ENCODE measurements around the gene GNAI3.
A peak's percentile ranks its signal among the peaks of the same experiment; 100 is the strongest.

The GNAI3 gene

GRCh38 chr1:109527098-109527811 lies 21.2 kb upstream of the GNAI3 start:
- no peak for DNase-seq

GRCh38 chr1:109527846-109528695 lies 20.3 kb upstream of the GNAI3 start:
- no peak for DNase-seq

GRCh38 chr1:109528712-109529111 lies 19.7 kb upstream of the GNAI3 start:
- no peak for DNase-seq

GRCh38 chr1:109529881-109530456 lies 18.4 kb upstream of the GNAI3 start:
- no peak for DNase-seq

DNA sequence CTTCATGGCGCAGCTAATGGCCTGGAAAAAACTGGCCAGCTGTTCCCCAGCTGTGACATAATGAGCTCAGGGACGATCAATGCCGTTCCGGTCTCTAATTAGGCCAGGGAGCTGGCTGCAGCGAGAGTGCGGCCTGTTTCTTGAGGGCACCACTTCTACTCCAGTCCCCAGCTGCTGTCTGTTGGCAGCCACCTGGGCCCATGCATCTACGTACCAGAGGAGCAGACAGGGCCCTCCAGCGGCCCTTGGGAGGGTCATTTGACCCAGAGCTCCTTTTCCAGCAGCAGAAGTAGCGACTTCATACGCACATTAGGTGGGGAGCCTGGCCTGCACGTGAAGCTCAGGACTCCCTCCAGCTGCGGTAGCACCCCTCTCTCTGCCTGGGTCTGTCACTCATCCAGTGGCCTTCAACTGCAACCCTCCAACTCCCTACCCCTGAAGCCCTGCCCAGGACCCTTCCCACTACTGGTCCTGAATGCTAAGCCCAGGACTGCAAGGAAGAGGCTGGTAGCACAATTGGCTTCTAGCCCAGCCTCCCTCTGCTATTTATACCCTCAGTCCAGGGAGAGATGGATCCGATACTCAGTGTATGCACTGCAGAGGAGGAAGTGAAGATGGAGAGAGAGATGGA lies 17.8 kb upstream of the GNAI3 start:
- DNase-seq: no peak

DNA sequence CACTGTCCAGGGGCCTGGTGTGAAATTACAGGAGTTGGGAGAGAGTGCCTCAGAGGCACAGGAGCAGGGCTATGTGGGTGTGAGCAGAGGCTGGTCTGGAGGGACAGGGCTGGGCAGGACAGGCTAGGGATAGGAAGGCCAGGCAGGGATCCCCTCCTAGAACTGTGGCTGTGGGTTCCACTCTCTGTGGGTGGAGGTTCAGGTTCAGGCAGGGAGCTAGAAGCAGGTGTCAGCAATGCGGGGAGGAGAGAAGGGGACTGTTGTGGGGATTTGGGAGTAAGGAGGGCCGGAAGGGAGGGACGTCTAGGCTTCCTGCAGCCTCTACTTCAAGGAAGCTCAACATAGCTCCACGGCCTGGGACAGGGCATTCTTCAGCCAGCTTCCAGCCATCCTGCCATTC lies 17.0 kb upstream of the GNAI3 start:
- DNase-seq: no peak

DNA sequence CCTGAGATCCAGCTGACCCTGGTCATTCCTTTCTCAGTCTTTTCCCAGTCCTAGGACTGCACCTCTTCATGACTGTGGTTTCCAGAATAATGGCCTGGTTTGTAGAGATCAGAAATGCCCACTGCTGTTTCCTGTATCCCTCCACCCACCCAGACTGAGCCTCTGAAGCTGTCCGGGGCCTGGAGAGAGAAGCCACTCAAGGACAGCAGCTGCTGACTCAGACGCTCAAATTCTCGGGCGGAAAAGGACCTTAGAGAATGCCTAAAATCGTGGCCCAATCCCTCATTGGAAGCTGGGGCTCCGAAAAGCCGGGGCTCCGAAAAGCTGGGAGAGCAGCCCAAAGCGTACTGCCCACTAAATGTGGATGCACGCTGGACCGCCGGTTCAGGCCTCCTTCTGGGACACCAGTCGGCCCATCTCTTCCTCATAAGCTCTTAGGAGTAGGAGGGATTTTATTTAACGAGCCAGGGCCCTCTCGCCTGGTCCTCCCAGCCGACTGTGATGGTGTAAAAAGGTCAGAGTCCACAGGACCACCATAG lies 16.5 kb upstream of the GNAI3 start:
- DNase-seq: no peak

DNA sequence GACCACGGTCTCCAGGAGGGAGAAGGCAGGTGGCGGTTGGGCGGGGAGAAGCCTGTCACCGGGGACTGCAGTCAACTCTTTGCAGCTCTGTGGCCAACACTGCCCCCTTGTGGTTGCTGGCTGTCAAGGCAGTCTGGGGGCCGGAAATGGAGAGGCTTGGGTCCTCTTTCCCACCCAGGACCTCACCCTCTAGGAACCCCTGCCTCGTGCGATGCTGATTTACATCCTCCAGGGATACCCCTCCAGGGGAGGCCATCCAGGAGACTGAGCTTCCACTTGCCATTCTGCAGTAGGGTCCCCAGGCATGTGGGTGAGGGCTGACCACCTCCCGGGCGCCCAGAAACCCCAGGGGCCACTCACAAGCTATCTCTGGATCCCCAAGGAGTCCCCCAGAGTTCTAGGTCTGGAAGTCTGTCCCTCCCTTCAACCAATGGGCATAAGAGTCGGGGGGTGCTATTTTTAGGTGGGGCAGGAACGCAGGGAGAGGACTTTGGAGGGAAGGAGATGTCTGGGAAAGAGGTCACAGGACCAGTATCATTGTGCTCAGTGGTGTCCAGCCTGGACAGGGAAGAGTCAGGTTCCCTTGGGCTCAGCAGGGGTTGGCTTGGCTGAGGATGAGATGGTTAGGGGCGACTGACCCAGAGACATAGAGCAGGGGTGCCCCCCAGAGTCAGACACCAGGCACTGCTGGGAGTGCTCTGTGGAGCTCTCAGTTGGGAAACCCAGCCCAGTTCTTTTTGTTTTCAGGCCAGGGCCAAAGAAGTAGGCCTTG lies 15.9 kb upstream of the GNAI3 start:
- DNase-seq: peak; percentile 29

DNA sequence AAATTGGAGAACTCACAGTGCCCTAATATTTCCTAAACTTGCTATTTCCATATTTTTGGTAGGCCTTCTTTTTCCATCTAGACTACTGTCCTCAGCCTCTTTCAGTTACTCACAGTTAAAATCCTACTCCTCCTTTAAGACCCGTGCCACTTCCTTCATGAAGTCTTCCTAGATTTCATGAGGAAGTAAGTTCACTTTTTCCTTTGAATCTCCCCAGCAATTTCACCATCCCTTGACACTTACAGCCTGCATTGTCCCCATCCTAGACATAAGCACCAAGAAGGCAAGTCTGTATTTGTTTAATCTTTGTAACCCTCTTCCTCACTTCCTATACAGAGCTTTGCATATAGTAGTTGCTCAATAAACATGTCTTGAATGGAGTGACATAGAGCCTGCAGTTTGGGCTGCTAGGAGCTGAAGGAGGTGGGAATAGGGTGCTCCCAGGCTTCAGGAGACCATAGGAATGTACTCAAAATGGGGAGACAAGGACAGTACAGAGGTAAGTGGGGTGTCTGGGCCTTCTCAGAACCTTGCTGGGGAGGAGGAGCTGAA lies 14.0 kb upstream of the GNAI3 start:
- no peak for DNase-seq

DNA sequence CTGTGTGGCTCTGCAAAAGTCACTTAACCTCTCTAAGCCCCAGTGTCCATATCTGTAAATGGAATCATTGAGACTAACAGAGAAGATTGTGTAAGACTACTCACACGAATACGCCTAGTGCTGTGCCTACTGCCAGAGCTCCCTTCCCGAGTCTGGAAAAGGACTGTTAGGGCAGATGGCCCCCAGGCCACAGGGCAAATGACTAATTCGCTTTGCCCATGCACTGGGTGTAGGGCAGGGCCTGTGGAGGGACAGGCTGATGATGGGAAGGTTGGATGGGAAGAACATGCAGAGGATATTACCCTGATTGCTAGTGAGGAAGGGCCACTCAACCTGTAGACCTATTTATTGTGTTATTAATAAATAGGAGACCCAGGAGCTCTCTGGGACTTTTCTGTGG lies 12.9 kb upstream of the GNAI3 start:
- DNase-seq: no peak

DNA sequence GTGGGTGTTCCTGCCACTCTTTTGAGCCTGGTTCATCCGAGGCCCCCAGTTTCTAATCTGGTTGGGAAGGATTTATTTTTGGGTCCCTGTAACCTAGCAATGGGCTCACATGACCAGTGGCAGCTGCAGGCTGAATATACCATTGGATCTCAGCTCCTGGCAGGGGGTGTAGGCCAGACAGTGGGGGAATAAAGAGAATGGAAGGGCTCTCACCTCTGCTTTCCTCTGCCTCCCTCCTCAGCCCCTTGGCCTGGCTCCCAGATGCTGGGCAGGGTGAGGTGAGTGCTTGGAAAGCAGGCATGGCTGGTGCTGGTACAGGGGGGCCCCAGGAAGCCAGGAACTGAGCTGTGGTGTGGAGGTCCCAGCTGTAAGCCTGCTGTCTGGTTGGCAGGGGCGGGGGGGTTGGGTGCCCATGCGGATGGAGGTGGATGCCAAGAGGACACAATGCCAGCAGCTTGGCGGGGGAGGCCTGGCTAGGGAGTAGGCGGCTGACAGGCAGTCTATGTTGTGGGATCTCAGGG lies 12.4 kb upstream of the GNAI3 start:
- no peak for DNase-seq

DNA sequence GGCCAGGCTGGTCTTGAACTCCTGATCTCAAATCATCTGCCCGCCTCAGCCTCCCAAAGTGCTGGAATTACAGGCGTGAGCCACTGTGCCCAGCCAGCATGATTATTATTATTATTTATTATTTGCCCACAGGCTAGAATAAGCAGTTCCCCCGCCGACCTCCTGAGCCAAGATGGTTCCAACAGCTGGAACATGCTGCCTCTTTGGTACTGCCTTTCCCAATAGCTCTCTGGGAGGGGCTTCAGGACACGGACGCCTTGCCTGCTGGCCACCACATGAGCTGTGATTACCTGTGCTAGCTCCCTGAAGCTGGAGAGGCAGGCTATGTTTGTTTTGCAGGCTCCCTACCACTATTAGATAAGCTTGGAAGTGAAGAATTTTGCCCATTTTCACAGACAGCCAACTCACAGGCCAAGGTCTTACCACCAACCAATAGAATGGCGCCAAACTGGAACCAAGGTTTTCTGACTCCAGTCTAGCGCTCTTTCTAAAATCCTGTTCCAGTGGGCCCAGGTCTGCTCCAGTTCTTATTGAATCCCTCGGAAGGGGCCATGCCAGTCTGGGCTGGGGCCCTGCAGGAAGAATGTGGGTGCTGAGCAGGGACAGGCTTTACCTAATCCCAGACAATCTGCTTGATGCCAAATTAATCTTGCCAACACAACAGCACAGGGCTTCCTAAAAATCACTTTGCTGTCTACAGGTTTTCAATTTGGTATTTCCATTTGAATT lies 10.8 kb upstream of the GNAI3 start:
- DNase-seq: no peak

DNA sequence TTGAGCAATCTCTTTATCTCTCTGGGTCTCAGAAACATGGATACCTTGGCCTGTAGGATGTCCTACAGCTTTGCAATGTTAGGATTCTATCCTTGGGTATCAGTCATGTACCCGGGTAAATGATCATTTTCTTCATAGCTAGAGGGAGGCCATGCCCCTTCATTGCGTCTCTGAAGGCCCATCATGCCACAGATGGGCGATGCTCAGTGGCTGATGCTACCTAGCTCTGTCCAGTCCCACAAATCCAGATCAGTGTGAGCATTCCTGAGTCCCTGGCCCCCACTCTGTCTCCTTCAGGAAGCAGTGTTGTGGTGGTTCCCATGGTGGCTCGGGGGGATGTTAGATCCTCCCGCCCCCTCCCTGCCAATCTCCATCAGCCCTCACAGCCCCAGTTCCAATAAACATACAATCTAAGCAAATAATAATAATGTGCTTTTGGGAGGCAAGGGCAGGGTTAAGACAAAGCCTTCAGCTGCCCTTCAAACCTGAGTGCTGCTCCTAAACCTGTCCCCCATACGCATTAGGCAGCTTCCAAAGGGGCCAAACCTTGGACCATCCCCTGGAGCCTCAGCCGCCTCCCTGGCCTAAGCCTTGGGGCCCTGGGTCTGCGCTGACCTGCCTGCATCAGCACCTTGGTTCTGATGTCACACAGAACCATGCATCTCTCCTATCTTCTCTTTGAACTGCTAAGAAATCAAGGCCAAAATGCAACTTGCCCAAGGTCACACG lies 9.4 kb upstream of the GNAI3 start:
- no peak for DNase-seq

DNA sequence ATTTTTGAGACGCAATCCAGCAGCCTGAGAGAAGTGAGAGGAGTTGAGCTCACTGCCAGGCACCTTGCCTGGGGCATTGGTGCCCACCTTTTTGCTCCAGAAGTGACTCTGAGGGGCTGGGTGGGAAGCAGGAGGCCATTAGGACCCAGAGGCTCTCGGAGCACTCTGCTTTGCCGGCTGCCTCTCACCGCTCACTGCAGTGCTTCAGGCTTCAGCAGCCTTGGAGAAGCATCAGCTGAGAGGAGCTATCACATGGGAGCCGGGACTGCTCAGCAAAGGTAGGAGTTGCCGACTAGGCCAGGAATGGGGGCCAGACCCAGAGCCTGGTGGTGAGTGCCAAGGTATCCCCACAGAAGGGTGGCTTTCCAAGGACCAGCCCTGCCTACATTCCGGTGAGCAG lies 8.7 kb upstream of the GNAI3 start, which contains the start of gene GPR61:
Gene GPR61 (plus strand): TSS at position 197 of the 400 bp plus-strand sequence. CDS start 3,151 bp downstream, outside the sequence.
- no peak for DNase-seq

GRCh38 chr1:109541102-109541501 lies 7.3 kb upstream of the GNAI3 start:
- DNase-seq: no peak

- DNase-seq: no peak
These were observed 5.8 kb upstream of the GNAI3 start for GRCh38 chr1:109542657-109543056.

GRCh38 chr1:109543283-109543987 lies 5.0 kb upstream of the GNAI3 start:
- DNase-seq: no peak

- no peak for DNase-seq
These were observed 4.3 kb upstream of the GNAI3 start for GRCh38 chr1:109543988-109544735.

All from GOT3 (cell line).